ENCODE data around the gene SLIT3. TPM values are rescaled to one million over a fixed set of nuclear protein-coding genes. Genes with fewer than 3 reads are reported as not detected.
"Not testable (repeated sequence)": the region's sequence is repeated elsewhere in the genome, so short reads cannot be mapped to it uniquely, and the experiment has no call there.

SLIT3 gene
- polyA plus RNA-seq, 1 donor = 18.3 TPM

DNA sequence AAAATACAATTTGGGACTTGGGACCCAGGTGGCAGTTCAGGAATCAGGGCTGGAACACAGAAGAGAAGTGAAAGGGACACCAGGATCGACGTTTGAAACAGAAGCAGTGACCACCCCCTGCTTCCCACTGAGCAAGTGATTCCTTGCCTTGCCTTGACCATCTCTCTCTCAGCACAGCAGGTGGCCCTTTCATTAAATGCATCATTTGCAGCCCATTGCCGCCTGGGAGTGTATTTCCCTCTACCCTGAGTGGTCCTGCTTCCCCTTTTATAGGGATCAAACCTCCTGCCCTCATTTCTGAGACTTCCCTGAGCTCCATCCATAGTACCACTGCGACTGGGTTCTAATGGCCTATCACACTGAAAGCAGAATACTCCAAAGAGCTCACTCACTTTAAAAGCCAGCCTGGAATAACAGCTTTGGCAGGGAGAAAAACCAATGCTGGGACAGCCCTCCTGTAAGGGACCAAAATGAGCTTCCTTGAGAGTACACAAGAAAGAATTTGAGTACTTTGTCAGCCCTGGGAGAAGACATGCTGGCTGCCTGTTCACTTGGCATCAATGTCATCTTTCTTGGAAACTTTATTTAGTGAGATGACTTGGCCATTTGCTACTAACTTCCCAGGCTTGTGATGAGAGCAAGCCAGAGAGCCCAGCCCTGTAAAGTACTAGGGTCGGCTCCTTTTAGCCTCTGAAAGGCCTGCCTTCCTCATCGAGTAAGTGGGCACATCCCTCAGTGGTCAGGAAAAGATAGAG lies 149.7 kb downstream of the SLIT3 start:
- H3K27me3 ChIP-seq (ENCODE audit: control insufficient read depth, insufficient read depth, low read length) = no peaks in the 10 kb centered on the region
- DNase-seq = no peak
- 100% methylated on average over 1 of the region's 6 CpGs for WGBS (ENCODE audit: insufficient coverage, low lambda C conversion rate)
- no peak overlapping the region for H3K4me3 ChIP-seq (ENCODE audit: low read length)
- H3K9me3 ChIP-seq (ENCODE audit: control insufficient read depth, low read depth, low read length) = no peaks in the 10 kb centered on the region
- no peak overlapping the region for H3K27ac ChIP-seq (ENCODE audit: low read length)
- H3K4me1 ChIP-seq (ENCODE audit: control insufficient read depth, insufficient read depth, low read length) = no peaks in the 10 kb centered on the region
- no peaks in the 10 kb centered on the region for H3K36me3 ChIP-seq (ENCODE audit: control insufficient read depth, insufficient read depth, low read length)

DNA sequence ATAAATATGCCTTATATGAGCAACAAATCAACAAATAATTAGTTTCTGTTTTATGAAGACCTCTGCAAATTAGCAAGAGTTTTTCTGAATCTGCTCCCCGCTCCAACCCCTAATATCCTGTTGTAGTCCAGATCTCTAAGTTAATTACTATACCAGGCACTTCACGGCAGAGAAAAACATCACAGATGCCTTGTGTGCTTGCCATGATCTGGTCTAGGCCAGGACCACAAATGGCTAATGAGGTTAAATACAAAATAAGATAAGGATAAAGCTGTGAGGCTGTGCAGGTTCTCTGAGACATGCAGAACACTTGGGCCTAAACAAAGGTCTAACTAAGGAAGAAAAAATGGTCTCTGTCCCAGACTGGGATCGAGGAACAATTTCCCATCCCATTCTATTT lies 150.8 kb downstream of the SLIT3 start:
- no CpG with 5 or more reads among the region's 3 CpGs for WGBS (ENCODE audit: insufficient coverage, low lambda C conversion rate)
- Histone ChIP-seq H3K4me3 (ENCODE audit: low read length) (no peak overlapping the region), H3K36me3 (ENCODE audit: control insufficient read depth, insufficient read depth, low read length) (no peaks in the 10 kb centered on the region), H3K9me3 (ENCODE audit: control insufficient read depth, low read depth, low read length) (no peaks in the 10 kb centered on the region), H3K4me1 (ENCODE audit: control insufficient read depth, insufficient read depth, low read length) (no peaks in the 10 kb centered on the region), H3K27ac (ENCODE audit: low read length) (no peak overlapping the region), H3K27me3 (ENCODE audit: control insufficient read depth, insufficient read depth, low read length) (no peaks in the 10 kb centered on the region)
- DNase-seq = no peak

DNA sequence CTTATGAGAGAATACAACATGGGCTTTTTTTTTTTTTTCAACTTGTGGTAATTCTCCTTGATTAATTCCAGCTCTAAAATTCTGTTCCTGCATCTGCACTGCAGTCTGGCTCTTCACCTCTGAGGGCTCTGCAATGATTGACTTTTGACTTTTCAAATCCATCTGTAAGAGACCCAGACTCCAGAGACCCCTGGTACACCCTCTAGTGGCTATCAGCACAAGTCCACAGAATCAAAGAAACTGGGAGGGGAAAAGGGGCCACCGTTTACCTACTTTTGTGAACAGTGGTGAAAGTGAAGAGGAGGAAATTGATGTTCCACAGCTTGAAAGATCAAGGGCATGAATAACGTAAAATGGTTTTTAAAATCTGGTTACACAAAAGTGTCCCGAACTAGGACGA lies 151.6 kb downstream of the SLIT3 start:
- H3K4me1 ChIP-seq (ENCODE audit: control insufficient read depth, insufficient read depth, low read length) = no peaks in the 10 kb centered on the region
- no peak for DNase-seq
- no peaks in the 10 kb centered on the region for H3K27me3 ChIP-seq (ENCODE audit: control insufficient read depth, insufficient read depth, low read length)
- H3K36me3 ChIP-seq (ENCODE audit: control insufficient read depth, insufficient read depth, low read length) = no peaks in the 10 kb centered on the region
- no peak overlapping the region for H3K27ac ChIP-seq (ENCODE audit: low read length)
- H3K9me3 ChIP-seq (ENCODE audit: control insufficient read depth, low read depth, low read length) = no peaks in the 10 kb centered on the region
- WGBS (ENCODE audit: insufficient coverage, low lambda C conversion rate) = no CpG with 5 or more reads among the region's 4 CpGs
- H3K4me3 ChIP-seq (ENCODE audit: low read length) = no peak overlapping the region

DNA sequence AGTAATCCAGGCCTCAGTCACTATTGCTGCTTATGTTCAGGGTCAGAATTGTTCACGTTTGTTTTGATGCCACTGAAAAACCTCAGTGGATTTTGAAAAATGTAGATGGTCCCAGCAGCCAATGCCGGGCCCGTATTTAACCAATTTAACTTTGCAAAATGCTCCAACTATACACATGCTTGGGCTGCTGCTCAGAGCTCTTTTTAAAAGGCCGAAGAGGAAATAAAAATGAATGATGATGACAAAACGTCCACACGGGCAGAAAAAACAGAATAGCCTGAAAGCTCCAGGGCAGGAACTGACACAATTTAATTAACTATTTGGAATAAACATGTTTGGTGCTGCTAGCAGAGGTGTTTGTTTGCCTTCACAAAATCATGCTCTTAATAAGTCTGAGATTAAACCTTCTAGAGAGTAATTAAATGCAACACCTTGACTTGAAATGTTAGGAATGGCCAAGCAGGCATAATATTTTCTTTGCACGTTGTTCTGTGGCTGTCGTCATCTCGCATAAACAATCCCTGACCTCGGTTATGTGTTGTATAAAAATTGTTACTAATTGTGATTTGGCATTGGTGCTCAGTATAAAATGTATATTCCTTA lies 152.7 kb downstream of the SLIT3 start:
- no peak overlapping the region for H3K27ac ChIP-seq (ENCODE audit: low read length)
- no peaks in the 10 kb centered on the region for H3K4me1 ChIP-seq (ENCODE audit: control insufficient read depth, insufficient read depth, low read length)
- no peaks in the 10 kb centered on the region for H3K27me3 ChIP-seq (ENCODE audit: control insufficient read depth, insufficient read depth, low read length)
- 85% methylated on average over 7 of the region's 10 CpGs for WGBS (ENCODE audit: insufficient coverage, low lambda C conversion rate)
- DNase-seq = no peak
- H3K9me3 ChIP-seq (ENCODE audit: control insufficient read depth, low read depth, low read length) = no peaks in the 10 kb centered on the region
- no peak overlapping the region for H3K4me3 ChIP-seq (ENCODE audit: low read length)
- H3K36me3 ChIP-seq (ENCODE audit: control insufficient read depth, insufficient read depth, low read length) = no peaks in the 10 kb centered on the region

DNA sequence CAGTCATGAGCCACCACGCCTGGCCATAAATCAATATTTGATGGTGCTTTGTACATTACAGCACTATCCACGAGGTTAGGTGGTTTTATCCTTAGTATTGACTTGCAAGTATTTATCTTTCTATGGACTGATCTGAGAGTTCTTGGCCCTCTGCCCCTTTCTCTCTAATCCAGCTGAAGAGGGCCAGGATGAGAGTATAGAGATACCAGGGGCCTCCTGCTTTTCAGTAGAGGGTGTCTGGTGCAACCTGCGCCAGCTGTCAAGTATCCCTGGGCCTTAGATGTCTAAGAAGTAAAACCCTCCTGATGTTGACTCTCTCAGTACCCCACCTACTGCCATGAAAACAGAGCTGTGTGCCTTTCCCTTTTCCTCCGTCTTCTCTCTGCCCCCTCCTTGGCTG lies 153.4 kb downstream of the SLIT3 start:
- DNase-seq = no peak
- H3K27ac ChIP-seq (ENCODE audit: low read length) = no peak overlapping the region
- H3K4me3 ChIP-seq (ENCODE audit: low read length) = no peak overlapping the region
- H3K9me3 ChIP-seq (ENCODE audit: control insufficient read depth, low read depth, low read length) = no peaks in the 10 kb centered on the region
- no peaks in the 10 kb centered on the region for H3K27me3 ChIP-seq (ENCODE audit: control insufficient read depth, insufficient read depth, low read length)
- WGBS (ENCODE audit: insufficient coverage, low lambda C conversion rate) = 60% methylated on average over 1 of the region's 4 CpGs
- H3K4me1 ChIP-seq (ENCODE audit: control insufficient read depth, insufficient read depth, low read length) = no peaks in the 10 kb centered on the region
- H3K36me3 ChIP-seq (ENCODE audit: control insufficient read depth, insufficient read depth, low read length) = no peaks in the 10 kb centered on the region

DNA sequence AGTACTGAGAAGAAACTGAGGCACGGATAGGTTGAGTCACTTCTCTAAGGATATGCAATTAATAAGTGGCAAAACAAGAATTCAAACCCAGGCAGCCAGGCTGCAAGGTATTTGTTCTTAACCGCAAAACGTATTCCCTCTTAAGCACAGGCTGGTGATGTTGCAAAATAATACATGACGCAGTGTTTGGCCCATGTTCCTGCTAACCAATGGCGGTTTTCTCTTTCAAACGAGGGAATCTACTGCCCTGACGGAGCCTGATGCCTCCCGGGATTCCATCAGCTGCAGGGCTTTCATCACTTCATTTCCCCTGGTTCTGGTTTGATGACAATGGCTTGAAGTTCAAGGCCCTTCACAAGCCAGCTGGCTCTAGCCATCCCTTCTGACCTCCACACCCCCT lies 154.8 kb downstream of the SLIT3 start:
- Histone ChIP-seq H3K9me3 (ENCODE audit: control insufficient read depth, low read depth, low read length) (no peaks in the 10 kb centered on the region), H3K27ac (ENCODE audit: low read length) (no peak overlapping the region), H3K4me1 (ENCODE audit: control insufficient read depth, insufficient read depth, low read length) (no peaks in the 10 kb centered on the region), H3K4me3 (ENCODE audit: low read length) (no peak overlapping the region), H3K36me3 (ENCODE audit: control insufficient read depth, insufficient read depth, low read length) (no peaks in the 10 kb centered on the region), H3K27me3 (ENCODE audit: control insufficient read depth, insufficient read depth, low read length) (no peaks in the 10 kb centered on the region)
- DNase-seq = no peak
- no CpG with 5 or more reads among the region's 8 CpGs for WGBS (ENCODE audit: insufficient coverage, low lambda C conversion rate)

DNA sequence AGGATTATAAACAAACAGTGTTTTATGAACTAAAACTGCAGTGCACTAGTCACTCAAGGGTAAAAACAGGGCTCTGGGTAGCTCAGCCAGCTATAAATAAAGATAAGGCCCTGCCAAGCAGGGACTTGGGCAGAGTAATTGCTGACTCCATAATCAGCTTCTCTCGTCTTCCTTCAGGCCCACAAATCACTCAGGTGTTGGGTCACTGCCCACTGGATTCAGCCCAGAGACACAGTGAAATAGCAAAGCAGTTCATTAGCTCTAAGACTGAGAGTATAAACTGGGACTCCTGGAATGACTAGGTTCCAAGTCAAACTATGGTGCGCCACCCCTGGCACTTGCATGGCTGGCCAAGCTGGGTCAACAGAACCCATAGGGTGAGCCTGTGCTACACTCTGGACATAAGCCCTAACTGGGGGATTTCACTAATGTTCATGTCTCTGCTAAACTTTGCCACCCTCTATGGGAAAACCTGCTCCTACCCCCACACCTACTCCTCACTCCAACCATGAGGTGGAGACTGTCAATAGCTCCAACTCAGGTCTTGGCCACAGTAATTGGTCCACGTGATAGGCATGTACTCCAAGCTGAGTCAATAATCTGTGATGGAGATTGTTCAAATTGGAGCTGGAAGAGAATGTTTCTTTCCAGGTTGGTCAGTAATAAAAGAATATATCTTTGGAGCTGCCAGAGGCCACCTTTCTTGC lies 158.5 kb downstream of the SLIT3 start:
- Histone ChIP-seq H3K4me1 (ENCODE audit: control insufficient read depth, insufficient read depth, low read length) (no peaks in the 10 kb centered on the region), H3K9me3 (ENCODE audit: control insufficient read depth, low read depth, low read length) (no peaks in the 10 kb centered on the region), H3K27me3 (ENCODE audit: control insufficient read depth, insufficient read depth, low read length) (no peaks in the 10 kb centered on the region), H3K27ac (ENCODE audit: low read length) (no peak overlapping the region), H3K36me3 (ENCODE audit: control insufficient read depth, insufficient read depth, low read length) (no peaks in the 10 kb centered on the region), H3K4me3 (ENCODE audit: low read length) (no peak overlapping the region)
- WGBS (ENCODE audit: insufficient coverage, low lambda C conversion rate) = no CpG with 5 or more reads among the region's 3 CpGs
- no peak for DNase-seq

DNA sequence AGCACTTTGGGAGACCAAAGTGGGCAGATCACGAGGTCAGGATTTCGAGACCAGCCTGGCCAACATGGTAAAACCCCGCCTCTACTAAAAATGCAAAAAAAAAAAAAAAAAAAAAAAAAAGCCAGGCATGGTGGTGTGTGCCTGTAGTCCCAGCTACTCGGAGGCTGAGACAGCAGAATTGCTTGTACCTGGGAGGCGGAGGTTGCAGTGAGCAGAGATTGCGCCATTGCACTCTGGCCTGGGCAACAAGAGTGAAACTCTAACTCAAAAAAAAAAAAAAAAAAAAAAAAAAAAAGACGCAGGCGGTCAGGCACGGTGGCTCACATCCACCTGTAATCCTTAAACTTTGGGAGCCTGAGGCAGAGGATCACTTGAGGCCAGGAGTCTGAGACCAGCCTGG lies 160.7 kb downstream of the SLIT3 start:
- H3K4me1 ChIP-seq (ENCODE audit: control insufficient read depth, insufficient read depth, low read length); H3K4me3 ChIP-seq (ENCODE audit: low read length); DNase-seq; H3K9me3 ChIP-seq (ENCODE audit: control insufficient read depth, low read depth, low read length); H3K27me3 ChIP-seq (ENCODE audit: control insufficient read depth, insufficient read depth, low read length); H3K27ac ChIP-seq (ENCODE audit: low read length); H3K36me3 ChIP-seq (ENCODE audit: control insufficient read depth, insufficient read depth, low read length): not testable (repeated sequence)
- 100% methylated on average over 2 of the region's 9 CpGs for WGBS (ENCODE audit: insufficient coverage, low lambda C conversion rate)

DNA sequence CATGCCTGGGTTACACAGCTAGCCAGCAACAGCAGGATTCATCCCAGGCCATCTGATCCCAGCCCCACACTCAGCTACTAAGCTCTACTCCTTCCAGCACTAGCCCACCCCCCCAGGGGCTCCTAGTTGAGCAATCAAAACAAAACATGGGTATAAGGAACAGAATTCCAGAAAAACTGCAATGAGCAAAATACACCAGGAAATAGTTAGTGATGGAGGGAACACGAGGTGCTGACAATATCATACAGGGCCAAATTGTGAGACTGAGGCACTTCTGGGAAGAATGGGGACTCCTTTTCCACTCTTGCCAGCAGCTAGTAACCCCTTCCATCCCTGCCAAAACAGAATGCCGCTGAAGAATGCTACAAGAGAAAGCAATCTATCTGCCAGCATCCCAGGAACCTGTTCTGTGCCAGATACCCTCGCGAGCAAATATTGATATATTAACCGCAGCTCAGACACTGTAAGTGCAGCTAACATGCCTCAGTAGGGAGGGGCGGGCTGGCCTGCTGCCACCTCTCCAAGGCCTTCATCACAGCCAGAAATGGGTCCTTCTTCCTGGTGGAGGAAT lies 161.4 kb downstream of the SLIT3 start:
- no peaks in the 10 kb centered on the region for H3K27me3 ChIP-seq (ENCODE audit: control insufficient read depth, insufficient read depth, low read length)
- DNase-seq = no peak

DNA sequence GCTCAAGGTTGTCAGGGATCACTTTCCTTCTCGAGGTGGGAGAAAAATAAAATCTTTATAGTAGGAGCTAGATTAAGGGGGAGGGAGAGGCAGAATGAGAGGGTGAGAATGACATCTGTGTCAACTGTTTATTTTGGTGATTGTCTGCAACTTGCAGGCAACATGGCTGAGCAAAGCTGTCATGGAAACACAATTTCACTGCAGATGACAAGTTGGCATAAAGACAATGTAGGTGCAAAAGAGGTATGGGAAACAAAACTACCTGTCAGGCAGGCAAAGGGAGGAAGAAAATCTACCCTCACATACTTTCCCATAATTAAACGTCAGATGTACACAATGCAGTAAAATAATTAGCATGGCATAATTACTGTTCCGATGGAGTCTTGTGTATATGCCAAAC lies 167.4 kb downstream of the SLIT3 start:
- no peak for DNase-seq
- Histone ChIP-seq H3K27me3 (ENCODE audit: control insufficient read depth, insufficient read depth, low read length) (no peaks in the 10 kb centered on the region), H3K4me3 (ENCODE audit: low read length) (no peak overlapping the region), H3K4me1 (ENCODE audit: control insufficient read depth, insufficient read depth, low read length) (no peaks in the 10 kb centered on the region), H3K9me3 (ENCODE audit: control insufficient read depth, low read depth, low read length) (no peaks in the 10 kb centered on the region), H3K27ac (ENCODE audit: low read length) (no peak overlapping the region), H3K36me3 (ENCODE audit: control insufficient read depth, insufficient read depth, low read length) (no peaks in the 10 kb centered on the region)
- 80% methylated on average over 1 of the region's 3 CpGs for WGBS (ENCODE audit: insufficient coverage, low lambda C conversion rate)

More for the DNA sequence above, 161.4 kb downstream of the SLIT3 start:
- H3K4me3 ChIP-seq (ENCODE audit: low read length) = no peak overlapping the region
- no peaks in the 10 kb centered on the region for H3K36me3 ChIP-seq (ENCODE audit: control insufficient read depth, insufficient read depth, low read length)
- no CpG with 5 or more reads among the region's 6 CpGs for WGBS (ENCODE audit: insufficient coverage, low lambda C conversion rate)
- no peaks in the 10 kb centered on the region for H3K4me1 ChIP-seq (ENCODE audit: control insufficient read depth, insufficient read depth, low read length)
- no peaks in the 10 kb centered on the region for H3K9me3 ChIP-seq (ENCODE audit: control insufficient read depth, low read depth, low read length)
- no peak overlapping the region for H3K27ac ChIP-seq (ENCODE audit: low read length)

Measured in large intestine (tissue), 3 donors.